Panc1 (cell line): ENCODE data around the gene WDR90.

Experiments
- POLR2AphosphoS5 ChIP-seq: IDR thresholded peaks from 2 replicates; pipeline ENCODE4 v1.6.1; 2012; ENCODE audit warnings: mild to moderate bottlenecking, low read depth, low read length, moderate library complexity
- SIN3A ChIP-seq: IDR thresholded peaks from 2 replicates; pipeline ENCODE4 v1.6.1; 2012; ENCODE audit warnings: low read depth, mild to moderate bottlenecking, low read length, moderate library complexity, borderline replicate concordance; ENCODE audit not compliant: insufficient read depth
- TF ChIP-seq, protein P1 (sequence below): fragments of 450-650 bp; IDR thresholded peaks from 2 replicates; pipeline ENCODE4 v1.5.1; 2017; ENCODE audit warnings: mild to moderate bottlenecking
- TF ChIP-seq, protein P2 (sequence below), 2 experiments: IDR thresholded peaks; 2 replicates each; pipeline ENCODE4 v1.6.1; 2011 to 2012; ENCODE audit warnings: low read depth in 2 of 2, control low read depth in 1 of 2, low read length in 1 of 2, mild to moderate bottlenecking in 1 of 2, moderate library complexity in 1 of 2; ENCODE audit not compliant: insufficient read depth in 1 of 2

DNA sequence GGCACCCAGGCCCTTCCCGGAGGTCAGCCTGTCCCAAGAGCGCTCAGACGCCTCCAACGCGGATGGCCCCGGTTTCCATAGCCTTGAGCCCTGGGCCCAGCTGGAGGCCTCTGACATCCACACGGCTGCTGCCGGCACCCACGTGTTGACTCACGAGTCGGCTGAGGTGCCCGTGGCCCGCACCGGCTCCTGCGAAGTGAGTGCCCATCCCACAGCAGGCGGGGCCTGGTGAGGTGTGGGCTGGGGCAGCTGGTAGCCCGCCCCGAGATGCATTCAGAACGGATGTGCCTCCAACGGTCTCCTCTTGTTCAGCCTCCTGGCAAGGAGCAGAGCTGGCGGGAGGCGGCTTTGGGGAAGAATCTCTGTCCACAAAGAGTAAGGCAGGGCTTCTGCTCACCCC lies 2.7 kb downstream of the WDR90 start:
- TF ChIP-seq, protein P1, sequence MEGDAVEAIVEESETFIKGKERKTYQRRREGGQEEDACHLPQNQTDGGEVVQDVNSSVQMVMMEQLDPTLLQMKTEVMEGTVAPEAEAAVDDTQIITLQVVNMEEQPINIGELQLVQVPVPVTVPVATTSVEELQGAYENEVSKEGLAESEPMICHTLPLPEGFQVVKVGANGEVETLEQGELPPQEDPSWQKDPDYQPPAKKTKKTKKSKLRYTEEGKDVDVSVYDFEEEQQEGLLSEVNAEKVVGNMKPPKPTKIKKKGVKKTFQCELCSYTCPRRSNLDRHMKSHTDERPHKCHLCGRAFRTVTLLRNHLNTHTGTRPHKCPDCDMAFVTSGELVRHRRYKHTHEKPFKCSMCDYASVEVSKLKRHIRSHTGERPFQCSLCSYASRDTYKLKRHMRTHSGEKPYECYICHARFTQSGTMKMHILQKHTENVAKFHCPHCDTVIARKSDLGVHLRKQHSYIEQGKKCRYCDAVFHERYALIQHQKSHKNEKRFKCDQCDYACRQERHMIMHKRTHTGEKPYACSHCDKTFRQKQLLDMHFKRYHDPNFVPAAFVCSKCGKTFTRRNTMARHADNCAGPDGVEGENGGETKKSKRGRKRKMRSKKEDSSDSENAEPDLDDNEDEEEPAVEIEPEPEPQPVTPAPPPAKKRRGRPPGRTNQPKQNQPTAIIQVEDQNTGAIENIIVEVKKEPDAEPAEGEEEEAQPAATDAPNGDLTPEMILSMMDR, result no peak
- no peak for TF ChIP-seq POLR2AphosphoS5
- TF ChIP-seq SIN3A, result no peak
- TF ChIP-seq, protein P2, sequence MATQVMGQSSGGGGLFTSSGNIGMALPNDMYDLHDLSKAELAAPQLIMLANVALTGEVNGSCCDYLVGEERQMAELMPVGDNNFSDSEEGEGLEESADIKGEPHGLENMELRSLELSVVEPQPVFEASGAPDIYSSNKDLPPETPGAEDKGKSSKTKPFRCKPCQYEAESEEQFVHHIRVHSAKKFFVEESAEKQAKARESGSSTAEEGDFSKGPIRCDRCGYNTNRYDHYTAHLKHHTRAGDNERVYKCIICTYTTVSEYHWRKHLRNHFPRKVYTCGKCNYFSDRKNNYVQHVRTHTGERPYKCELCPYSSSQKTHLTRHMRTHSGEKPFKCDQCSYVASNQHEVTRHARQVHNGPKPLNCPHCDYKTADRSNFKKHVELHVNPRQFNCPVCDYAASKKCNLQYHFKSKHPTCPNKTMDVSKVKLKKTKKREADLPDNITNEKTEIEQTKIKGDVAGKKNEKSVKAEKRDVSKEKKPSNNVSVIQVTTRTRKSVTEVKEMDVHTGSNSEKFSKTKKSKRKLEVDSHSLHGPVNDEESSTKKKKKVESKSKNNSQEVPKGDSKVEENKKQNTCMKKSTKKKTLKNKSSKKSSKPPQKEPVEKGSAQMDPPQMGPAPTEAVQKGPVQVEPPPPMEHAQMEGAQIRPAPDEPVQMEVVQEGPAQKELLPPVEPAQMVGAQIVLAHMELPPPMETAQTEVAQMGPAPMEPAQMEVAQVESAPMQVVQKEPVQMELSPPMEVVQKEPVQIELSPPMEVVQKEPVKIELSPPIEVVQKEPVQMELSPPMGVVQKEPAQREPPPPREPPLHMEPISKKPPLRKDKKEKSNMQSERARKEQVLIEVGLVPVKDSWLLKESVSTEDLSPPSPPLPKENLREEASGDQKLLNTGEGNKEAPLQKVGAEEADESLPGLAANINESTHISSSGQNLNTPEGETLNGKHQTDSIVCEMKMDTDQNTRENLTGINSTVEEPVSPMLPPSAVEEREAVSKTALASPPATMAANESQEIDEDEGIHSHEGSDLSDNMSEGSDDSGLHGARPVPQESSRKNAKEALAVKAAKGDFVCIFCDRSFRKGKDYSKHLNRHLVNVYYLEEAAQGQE (IDR thresholded peaks at IDR 0.05; ENCODE audit: insufficient read depth in 1 of 2, low read depth in 2 of 2, low read length in 1 of 2), result no peak
